SJSA1 (cell line): Measurements from ENCODE around the gene APOBEC3F. TPM values are rescaled to one million over a fixed set of nuclear protein-coding genes. Genes with fewer than 3 reads are reported as not detected.

Experiments used
- DNase-seq, 2 experiments: peaks; one replicate each; pipeline ENCODE4 v3.0.0-alpha.2; 2015 to 2020; ENCODE audit warnings: low spot score in 2 of 2, low read depth in 1 of 2
- H3K27ac ChIP-seq: fragments of 250-450 bp; sonication (Bioruptor Pico); 2 replicates; pipeline ENCODE4 v1.5.1; 2020; ENCODE audit warnings: mild to moderate bottlenecking, moderate library complexity
- H3K27me3 ChIP-seq: fragments of 250-450 bp; sonication (Bioruptor Pico); replicated peaks from 2 replicates; pipeline ENCODE4 v1.5.1; 2020; ENCODE audit warnings: mild to moderate bottlenecking, moderate library complexity
- H3K36me3 ChIP-seq: fragments of 250-450 bp; sonication (Bioruptor Pico); 2 replicates; pipeline ENCODE4 v1.5.1; 2020; ENCODE audit warnings: mild to moderate bottlenecking
- H3K4me1 ChIP-seq: fragments of 250-450 bp; sonication (Bioruptor Pico); replicated peaks from 2 replicates; pipeline ENCODE4 v1.6.1; 2021; ENCODE audit warnings: mild to moderate bottlenecking
- H3K4me3 ChIP-seq: fragments of 250-450 bp; sonication (Bioruptor Pico); 2 replicates; pipeline ENCODE4 v1.5.1; 2020; ENCODE audit warnings: mild to moderate bottlenecking
- H3K9me3 ChIP-seq: fragments of 250-450 bp; sonication (Bioruptor Pico); replicated peaks from 2 replicates; pipeline ENCODE4 v1.5.1; 2020; ENCODE audit warnings: mild to moderate bottlenecking
- total RNA-seq: library from RNA; depleted of rRNA; stranded (reverse); fragments of >200 nt; shearing (Covaris generic); gene quantifications from 2 replicates; pipeline ENCODE4 v1.2.3, GENCODE V29; 2014

APOBEC3F gene
- total RNA-seq, 1 experiment from 2014 or later, result 3.8 TPM

GRCh38 chr22:39084666-39085065, 44.0 kb downstream of the APOBEC3F start:
- Histone ChIP-seq H3K36me3 (peaks cover 3% of the 10 kb centered on the region), H3K4me3 (no peak overlapping the region), H3K27me3 (no peaks in the 10 kb centered on the region), H3K27ac (no peak overlapping the region), H3K9me3 (no peaks in the 10 kb centered on the region), H3K4me1 (no peaks in the 10 kb centered on the region)
- DNase-seq, result no peak

DNA sequence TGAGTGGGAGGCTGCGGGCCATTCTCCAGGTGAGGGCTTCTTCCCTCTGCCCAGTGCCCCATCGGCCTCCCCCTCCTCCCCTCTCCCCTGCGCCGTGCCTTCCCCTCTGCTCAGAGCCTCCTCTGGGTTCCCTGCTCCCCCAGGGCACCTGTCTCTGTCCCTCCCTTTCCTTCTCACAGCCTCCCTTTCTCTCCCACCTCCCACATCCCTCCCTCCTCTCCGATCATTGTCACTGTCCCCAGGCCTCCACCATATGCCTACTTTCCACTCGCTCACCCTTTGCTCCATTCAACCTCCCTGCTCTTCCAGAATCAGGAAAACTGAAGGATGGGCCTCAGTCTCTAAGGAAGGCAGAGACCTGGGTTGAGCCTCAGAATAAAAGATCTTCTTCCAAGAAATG, 46.4 kb downstream of the APOBEC3F start:
- no peaks in the 10 kb centered on the region for H3K4me1 ChIP-seq
- H3K27me3 ChIP-seq, result no peaks in the 10 kb centered on the region
- no peaks in the 10 kb centered on the region for H3K36me3 ChIP-seq
- no peak overlapping the region for H3K27ac ChIP-seq
- H3K9me3 ChIP-seq, result no peaks in the 10 kb centered on the region
- no peak for DNase-seq
- H3K4me3 ChIP-seq, result no peak overlapping the region

- H3K4me1 ChIP-seq, result no peaks in the 10 kb centered on the region
- no peaks in the 10 kb centered on the region for H3K36me3 ChIP-seq
- no peaks in the 10 kb centered on the region for H3K9me3 ChIP-seq
- no peak overlapping the region for H3K4me3 ChIP-seq
- no peaks in the 10 kb centered on the region for H3K27me3 ChIP-seq
- DNase-seq, result no peak
- H3K27ac ChIP-seq, result no peak overlapping the region
Observed at GRCh38 chr22:39087881-39088684, 47.4 kb downstream of the APOBEC3F start.

- H3K27ac ChIP-seq, result no peak overlapping the region
- DNase-seq, result no peak
Observed at GRCh38 chr22:39088685-39089032, 48.0 kb downstream of the APOBEC3F start.

GRCh38 chr22:39089928-39090327, 49.3 kb downstream of the APOBEC3F start:
- DNase-seq, result no peak
- Histone ChIP-seq H3K9me3 (no peaks in the 10 kb centered on the region), H3K27ac (no peak overlapping the region), H3K36me3 (no peaks in the 10 kb centered on the region), H3K27me3 (no peaks in the 10 kb centered on the region), H3K4me1 (no peaks in the 10 kb centered on the region), H3K4me3 (no peak overlapping the region)

More at GRCh38 chr22:39088685-39089032, 48.0 kb downstream of the APOBEC3F start:
- Histone ChIP-seq H3K4me1 (no peaks in the 10 kb centered on the region), H3K36me3 (no peaks in the 10 kb centered on the region), H3K4me3 (no peak overlapping the region), H3K9me3 (no peaks in the 10 kb centered on the region), H3K27me3 (no peaks in the 10 kb centered on the region)

- no peak for DNase-seq
- no peak overlapping the region for H3K27ac ChIP-seq
- H3K36me3 ChIP-seq, result no peaks in the 10 kb centered on the region
Observed at GRCh38 chr22:39090426-39091064, 49.9 kb downstream of the APOBEC3F start.

DNA sequence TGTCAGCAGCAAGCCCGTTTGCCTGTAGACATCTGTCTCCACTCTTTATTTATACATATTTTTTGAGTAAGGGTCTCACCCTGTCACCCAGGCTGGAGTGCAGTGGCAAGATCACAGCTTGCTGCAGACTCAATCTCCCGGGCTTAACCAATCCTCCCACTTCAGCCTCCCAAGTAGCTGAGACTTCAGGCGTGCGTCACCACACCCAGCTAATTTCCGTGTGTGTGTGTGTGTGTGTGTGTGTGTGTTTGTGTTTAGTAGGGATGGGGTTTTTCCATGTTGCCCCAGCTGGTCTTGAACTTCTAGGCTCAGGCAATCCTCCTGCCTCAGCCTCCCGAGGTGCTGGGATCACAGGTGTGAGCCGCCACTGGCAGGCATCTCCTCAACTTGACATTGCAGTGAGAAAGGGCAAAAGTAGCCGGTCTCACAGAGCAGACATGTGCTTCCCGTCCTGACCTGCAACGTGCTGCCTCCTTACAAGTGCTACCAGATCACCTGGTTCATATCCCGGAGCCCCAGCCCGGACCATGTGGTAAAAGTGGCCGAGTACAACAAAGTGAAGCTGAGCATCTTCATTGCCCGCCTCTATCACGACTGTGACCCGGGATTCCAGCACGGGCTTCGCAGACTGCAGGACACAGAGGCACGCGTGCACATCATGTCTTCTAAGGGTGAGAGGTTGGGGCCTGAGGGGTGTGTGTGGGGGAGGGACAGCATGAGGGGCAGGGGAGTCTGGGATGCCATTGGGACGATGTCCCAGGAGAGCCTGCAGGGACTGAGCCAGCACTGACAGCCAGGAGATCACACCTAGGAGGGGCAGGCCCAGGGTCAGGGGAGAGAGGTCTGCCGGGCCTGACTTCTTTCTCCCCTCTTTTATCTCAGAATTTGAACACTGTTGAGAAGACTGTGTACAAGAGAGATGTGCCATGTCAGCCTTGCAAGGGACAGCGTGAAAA, 50.7 kb downstream of the APOBEC3F start:
- Histone ChIP-seq H3K36me3 (no peaks in the 10 kb centered on the region), H3K27me3 (no peaks in the 10 kb centered on the region), H3K4me3 (no peak overlapping the region), H3K9me3 (no peaks in the 10 kb centered on the region), H3K27ac (no peak overlapping the region), H3K4me1 (no peaks in the 10 kb centered on the region)
- no peak for DNase-seq

More at GRCh38 chr22:39090426-39091064, 49.9 kb downstream of the APOBEC3F start:
- H3K27me3 ChIP-seq, result no peaks in the 10 kb centered on the region
- H3K4me1 ChIP-seq, result no peaks in the 10 kb centered on the region
- H3K4me3 ChIP-seq, result no peak overlapping the region
- no peaks in the 10 kb centered on the region for H3K9me3 ChIP-seq

- peaks cover 4% of the 10 kb centered on the region for H3K4me1 ChIP-seq
- no peak for DNase-seq
- no peaks in the 10 kb centered on the region for H3K9me3 ChIP-seq
- no peaks in the 10 kb centered on the region for H3K36me3 ChIP-seq
- H3K27ac ChIP-seq, result no peak overlapping the region
- no peaks in the 10 kb centered on the region for H3K27me3 ChIP-seq
- H3K4me3 ChIP-seq, result no peak overlapping the region
Observed at GRCh38 chr22:39092111-39092862, 51.6 kb downstream of the APOBEC3F start.

DNA sequence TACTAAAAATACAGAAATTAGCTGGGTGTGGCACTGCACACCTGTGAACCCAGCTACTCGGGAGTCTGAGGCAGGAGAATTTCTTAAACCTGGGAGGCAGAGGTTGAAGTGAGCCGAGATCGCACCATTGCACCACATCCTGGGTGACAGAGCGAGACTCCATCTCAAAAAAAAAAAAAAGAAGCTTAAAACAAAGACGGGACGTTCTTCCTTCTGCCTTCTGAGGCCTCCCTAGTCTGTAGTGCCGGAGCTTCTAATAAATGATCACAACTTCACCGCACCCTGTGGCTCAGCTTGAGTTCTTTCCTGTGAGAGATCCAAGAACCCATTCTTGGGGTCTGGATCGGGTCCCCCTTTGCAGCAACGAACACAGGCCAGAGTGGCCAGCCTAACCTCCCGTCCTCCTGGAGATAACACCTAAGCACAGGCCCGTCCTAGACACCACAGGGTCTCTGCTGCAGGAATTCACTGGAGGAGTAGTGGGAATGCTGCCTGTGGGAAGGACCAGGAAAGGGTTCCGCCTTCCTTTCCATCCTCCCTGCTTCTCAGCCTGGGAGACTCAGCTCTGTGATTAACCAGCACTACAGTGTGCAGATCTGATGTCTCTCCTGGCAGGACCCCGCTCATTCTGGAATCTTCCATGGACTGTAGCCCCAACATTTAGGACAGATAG, 54.2 kb downstream of the APOBEC3F start:
- H3K4me1 ChIP-seq, result peaks cover 6% of the 10 kb centered on the region
- H3K36me3 ChIP-seq, result no peaks in the 10 kb centered on the region
- DNase-seq, result no peak
- H3K27ac ChIP-seq, result no peak overlapping the region
- no peaks in the 10 kb centered on the region for H3K27me3 ChIP-seq
- H3K9me3 ChIP-seq, result no peaks in the 10 kb centered on the region
- H3K4me3 ChIP-seq, result no peak overlapping the region

DNA sequence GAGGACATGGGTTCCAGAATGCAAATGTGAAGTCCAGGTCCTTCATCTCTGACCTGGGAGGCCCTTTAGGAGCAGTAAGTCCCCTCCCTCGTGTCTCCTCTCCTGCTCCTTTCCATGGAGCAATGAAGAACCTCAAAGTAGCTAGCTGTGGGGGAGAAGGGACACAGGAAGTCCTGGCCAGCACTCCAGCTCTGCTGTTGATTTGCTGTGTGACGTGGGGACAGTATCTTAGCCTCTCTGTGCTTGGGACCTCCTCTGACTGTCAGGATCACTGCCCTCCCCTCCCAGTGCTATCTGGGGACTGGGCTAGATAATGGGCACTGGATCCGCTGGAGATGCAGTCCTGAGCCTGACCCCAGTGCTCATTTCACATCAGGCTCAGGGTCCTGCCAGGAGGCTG, 55.3 kb downstream of the APOBEC3F start:
- no peak overlapping the region for H3K4me3 ChIP-seq
- H3K9me3 ChIP-seq, result no peaks in the 10 kb centered on the region
- H3K4me1 ChIP-seq, result peaks cover 6% of the 10 kb centered on the region
- no peaks in the 10 kb centered on the region for H3K27me3 ChIP-seq
- H3K27ac ChIP-seq, result no peak overlapping the region
- DNase-seq, result no peak
- H3K36me3 ChIP-seq, result no peaks in the 10 kb centered on the region

- Histone ChIP-seq H3K9me3 (no peaks in the 10 kb centered on the region), H3K27me3 (no peaks in the 10 kb centered on the region), H3K4me1 (peaks cover 6% of the 10 kb centered on the region), H3K27ac (no peak within 1 kb of the TSS), H3K36me3 (no peaks in the 10 kb centered on the region), H3K4me3 (no peak within 1 kb of the TSS)
- DNase-seq, result no peak
Observed at GRCh38 chr22:39097098-39098020, 56.7 kb downstream of the APOBEC3F start, which contains the start of gene APOBEC3H. TSS of gene APOBEC3H (plus strand) at chr22:39097244. CDS start at chr22:39100279, 3,035 bp downstream.

DNA sequence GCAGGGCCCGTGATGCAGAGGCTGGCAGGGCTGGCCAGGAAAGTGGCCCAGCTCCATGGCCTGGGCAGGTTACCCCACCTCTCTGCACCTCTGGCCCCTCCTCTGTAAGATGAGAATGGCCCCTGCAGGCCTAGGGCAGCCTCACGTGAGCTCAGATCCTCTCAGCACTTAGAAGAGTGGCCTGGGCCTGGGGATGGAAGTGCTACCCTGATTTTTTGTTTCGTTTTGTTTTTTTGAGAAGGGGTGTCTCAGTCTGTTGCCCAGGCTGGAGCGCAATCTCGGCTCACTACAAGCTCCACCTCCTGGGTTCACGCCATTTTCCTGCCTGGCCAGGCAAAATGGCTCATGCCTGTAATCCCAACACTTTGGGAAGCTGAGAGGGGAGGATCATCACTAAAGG, 57.4 kb downstream of the APOBEC3F start:
- Histone ChIP-seq H3K27me3 (no peaks in the 10 kb centered on the region), H3K9me3 (no peaks in the 10 kb centered on the region), H3K4me1 (peaks cover 6% of the 10 kb centered on the region), H3K27ac (no peak overlapping the region), H3K36me3 (no peaks in the 10 kb centered on the region), H3K4me3 (no peak overlapping the region)
- no peak for DNase-seq
